ENCODE results near the gene STPG2. TPM values are rescaled to one million over a fixed set of nuclear protein-coding genes. Genes with fewer than 3 reads are reported as not detected.

STPG2 gene
- total and polyA plus RNA-seq, 12 donors: 0.04 to 0.58 (median 0.36) TPM

DNA sequence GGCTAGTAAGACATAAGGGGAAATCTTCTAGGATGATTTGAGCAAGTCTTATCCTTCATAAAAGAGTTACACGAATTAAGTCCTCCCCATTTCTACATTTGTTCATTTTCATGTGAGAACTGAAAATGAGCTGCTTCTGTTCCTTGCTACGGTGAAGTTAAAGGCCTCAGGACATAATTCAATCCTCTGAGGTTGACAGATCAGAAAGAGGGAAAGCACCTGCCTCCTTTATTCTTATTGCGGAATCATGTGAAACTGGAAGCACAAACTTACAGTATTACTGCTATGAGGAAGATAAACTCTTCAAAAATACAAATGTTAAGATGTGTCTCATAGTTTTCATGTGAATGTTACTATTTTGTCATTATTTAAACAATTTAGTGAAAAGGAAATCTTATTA, 395.3 kb downstream of the STPG2 start:
- 68 to 76% methylated on average over 3 of the region's 3 CpGs for WGBS, 2 donors
- ATAC-seq (no peak), DNase-seq (no peak)
- no peaks in the 10 kb centered on the region for H3K4me1 ChIP-seq
- no peaks in the 10 kb centered on the region for H3K9me3 ChIP-seq
- intact Hi-C loops (cut with DNase I): no loop called here
- no peaks in the 10 kb centered on the region for H3K27me3 ChIP-seq
- TF ChIP-seq, protein P1, sequence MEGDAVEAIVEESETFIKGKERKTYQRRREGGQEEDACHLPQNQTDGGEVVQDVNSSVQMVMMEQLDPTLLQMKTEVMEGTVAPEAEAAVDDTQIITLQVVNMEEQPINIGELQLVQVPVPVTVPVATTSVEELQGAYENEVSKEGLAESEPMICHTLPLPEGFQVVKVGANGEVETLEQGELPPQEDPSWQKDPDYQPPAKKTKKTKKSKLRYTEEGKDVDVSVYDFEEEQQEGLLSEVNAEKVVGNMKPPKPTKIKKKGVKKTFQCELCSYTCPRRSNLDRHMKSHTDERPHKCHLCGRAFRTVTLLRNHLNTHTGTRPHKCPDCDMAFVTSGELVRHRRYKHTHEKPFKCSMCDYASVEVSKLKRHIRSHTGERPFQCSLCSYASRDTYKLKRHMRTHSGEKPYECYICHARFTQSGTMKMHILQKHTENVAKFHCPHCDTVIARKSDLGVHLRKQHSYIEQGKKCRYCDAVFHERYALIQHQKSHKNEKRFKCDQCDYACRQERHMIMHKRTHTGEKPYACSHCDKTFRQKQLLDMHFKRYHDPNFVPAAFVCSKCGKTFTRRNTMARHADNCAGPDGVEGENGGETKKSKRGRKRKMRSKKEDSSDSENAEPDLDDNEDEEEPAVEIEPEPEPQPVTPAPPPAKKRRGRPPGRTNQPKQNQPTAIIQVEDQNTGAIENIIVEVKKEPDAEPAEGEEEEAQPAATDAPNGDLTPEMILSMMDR (IDR thresholded peaks at IDR 0.05): no peak
- no peak overlapping the region for H3K4me3 ChIP-seq
- H3K27ac ChIP-seq: no peak overlapping the region
- no peaks in the 10 kb centered on the region for H3K36me3 ChIP-seq

DNA sequence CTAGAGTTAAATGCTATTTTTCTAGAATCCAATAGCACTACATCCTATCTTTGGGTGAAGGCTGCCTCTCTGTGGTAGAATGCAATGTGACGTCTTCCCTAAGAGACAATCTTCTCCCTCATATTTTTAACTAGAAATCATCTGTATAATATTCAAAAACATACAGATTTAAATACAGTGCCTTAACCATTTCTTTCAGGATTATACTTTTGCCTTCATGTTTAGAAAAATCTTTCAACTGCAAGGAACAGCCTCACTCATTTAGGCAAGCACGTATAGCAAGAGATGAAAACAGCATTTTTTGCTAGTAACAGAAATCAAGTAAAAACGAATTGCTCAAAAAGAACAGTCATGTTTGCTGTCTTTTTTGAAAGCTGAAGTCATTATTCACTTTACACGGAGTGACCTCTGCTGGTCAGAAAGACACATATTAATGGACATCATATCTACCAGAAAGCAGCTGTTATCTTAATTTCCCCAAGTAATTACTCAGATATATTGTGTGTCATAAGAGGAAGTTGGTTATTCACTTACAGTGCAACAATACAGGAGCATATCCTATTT, 422.3 kb downstream of the STPG2 start:
- H3K9me3 ChIP-seq: no peaks in the 10 kb centered on the region
- no peak overlapping the region for H3K27ac ChIP-seq
- intact Hi-C loops (cut with DNase I): no loop called here
- TF ChIP-seq, protein P1 (IDR thresholded peaks at IDR 0.05): peak in 6 of 9 donors; percentile 33 to 50 (median 41)
- H3K4me3 ChIP-seq: no peak overlapping the region
- peaks cover 0 to 3% (median 0%) of the 10 kb centered on the region in 9 donors for H3K4me1 ChIP-seq
- H3K27me3 ChIP-seq: no peaks in the 10 kb centered on the region
- DNase-seq: no peak
- ATAC-seq: peak in 3 of 8 donors; percentile 33 to 46 (median 34)
- no peaks in the 10 kb centered on the region for H3K36me3 ChIP-seq
- 17 to 23% methylated on average over 4 of the region's 4 CpGs for WGBS, 2 donors

DNA sequence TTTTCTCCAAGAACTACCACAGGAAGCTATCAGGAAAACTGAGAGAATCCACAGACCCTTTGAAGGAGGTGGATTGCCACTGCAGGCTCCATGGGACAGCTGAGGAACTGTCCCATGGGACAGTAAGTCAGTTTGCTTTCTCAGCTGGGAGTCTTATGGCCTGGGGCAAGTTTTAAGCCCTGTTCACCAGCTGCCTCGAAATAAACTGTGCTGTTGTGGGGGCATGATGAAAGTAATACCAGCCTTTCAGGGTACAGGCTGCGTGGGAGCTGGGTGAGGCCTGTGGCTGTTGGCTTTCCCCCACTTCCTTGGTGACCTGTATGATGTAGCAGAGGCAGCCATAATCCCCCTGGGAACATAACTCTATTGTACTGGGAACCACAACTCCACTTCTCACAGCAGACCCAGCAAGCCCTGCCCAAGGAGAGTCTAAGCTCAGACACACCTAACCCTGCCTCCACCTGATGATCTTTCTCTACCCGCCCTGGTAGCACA, 452.1 kb downstream of the STPG2 start:
- ATAC-seq: no peak
- H3K9me3 ChIP-seq: peaks cover 0 to 40% (median 2%) of the 10 kb centered on the region in 11 donors
- H3K27me3 ChIP-seq: no peaks in the 10 kb centered on the region
- WGBS, 2 donors: 72 to 86% methylated on average over 3 of the region's 3 CpGs
- H3K4me3 ChIP-seq: no peak overlapping the region
- H3K27ac ChIP-seq: no peak overlapping the region
- intact Hi-C loops (cut with DNase I): no loop called here
- TF ChIP-seq, protein P1 (IDR thresholded peaks at IDR 0.05): no peak
- no peaks in the 10 kb centered on the region for H3K4me1 ChIP-seq
- H3K36me3 ChIP-seq: no peaks in the 10 kb centered on the region
- DNase-seq: no peak

DNA sequence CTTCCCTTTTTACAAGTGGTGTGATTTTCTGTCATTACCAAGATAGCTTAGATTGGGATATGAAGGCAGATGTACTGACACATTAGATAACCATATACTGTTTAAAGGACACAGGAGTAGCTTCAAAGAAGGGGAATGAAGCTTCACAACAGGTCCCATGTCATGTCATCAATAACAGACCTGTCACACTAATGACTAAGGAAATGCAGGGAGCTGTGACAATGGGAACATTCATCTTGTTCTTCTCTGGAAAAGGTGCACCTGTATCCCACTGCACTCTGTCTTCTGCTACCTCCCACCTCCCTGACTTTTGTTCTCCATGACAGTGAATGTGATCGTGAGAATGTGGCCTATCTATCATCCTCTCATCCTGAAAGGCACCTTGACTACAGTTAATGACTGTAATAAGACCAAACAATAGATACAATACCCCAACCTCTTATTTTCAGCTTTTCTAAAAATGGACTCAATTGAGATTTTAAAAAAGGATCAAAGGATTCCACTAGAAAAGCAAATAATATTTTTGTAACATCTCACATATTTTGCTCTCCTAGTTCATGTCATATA, 472.5 kb downstream of the STPG2 start:
- Histone ChIP-seq H3K27me3 (no peaks in the 10 kb centered on the region), H3K36me3 (no peaks in the 10 kb centered on the region), H3K4me1 (no peaks in the 10 kb centered on the region), H3K9me3 (peaks cover 0 to 4% (median 0%) of the 10 kb centered on the region in 11 donors), H3K4me3 (no peak overlapping the region), H3K27ac (no peak overlapping the region)
- WGBS, 2 donors: 48 to 68% methylated on average over 1 of the region's 1 CpG
- ATAC-seq: no peak
- intact Hi-C loops (cut with DNase I): no loop called here
- TF ChIP-seq, protein P1 (IDR thresholded peaks at IDR 0.05): no peak
- DNase-seq: no peak

Measured in heart right ventricle (tissue), 16 donors.